Tibial artery (tissue), 4 donors: Measurements from ENCODE around the gene YBEY.

Source experiments
- DNase-seq, 2 donors: peaks; one replicate each; pipeline ENCODE4 v3.0.0-alpha.2; 2019
- H3K27ac ChIP-seq, 2 donors: fragments of 200-600 bp; sonication (generic) in 1 of 2; 1 replicate in 1 of 2; 2 replicates in 1 of 2; pipeline ENCODE4 v1.5.1; 2018 to 2019; ENCODE audit warnings: mild to moderate bottlenecking in 1 of 2
- H3K27me3 ChIP-seq, 2 donors: fragments of 200-600 bp; sonication (generic) in 1 of 2; one replicate each; pipeline versions ENCODE4 v1.5.1 to v1.6.0; 2016 to 2019
- H3K36me3 ChIP-seq, 3 donors: fragments of 200-600 bp; sonication (generic) in 2 of 3; one replicate each; pipeline ENCODE4 v1.5.1; 2016 to 2019; ENCODE audit warnings: mild to moderate bottlenecking in 2 of 3
- H3K4me1 ChIP-seq, 4 donors: fragments of 200-600 bp; sonication (generic) in 2 of 4; 1 replicate in 3 of 4; 2 replicates in 1 of 4; pipeline ENCODE4 v1.5.1; 2016 to 2019
- H3K4me3 ChIP-seq, 2 donors: fragments of 200-600 bp; sonication (generic) in 1 of 2; 1 replicate in 1 of 2; 2 replicates in 1 of 2; pipeline ENCODE4 v1.5.1; 2018 to 2019; ENCODE audit warnings: mild to moderate bottlenecking in 2 of 2
- H3K9me3 ChIP-seq, 3 donors: fragments of 200-600 bp; sonication (generic) in 1 of 3; one replicate each; pipeline ENCODE4 v1.5.1; 2016 to 2019
- intact Hi-C: fragments of 100-400 bp; cut with DNase I; formaldehyde crosslinking; loops from one replicate; pipeline ENCODE4 v1.15.0; 2023; ENCODE audit warnings: low total_unique reads
- TF ChIP-seq, protein P1 (sequence below), 2 experiments: fragments of 200-600 bp in 1 of 2; fragments of 450-650 bp in 1 of 2; IDR thresholded peaks; one replicate each; pipeline ENCODE4 v1.5.1; 2017 to 2019; ENCODE audit warnings: antibody characterized with exemption in 2 of 2, mild to moderate bottlenecking in 1 of 2, moderate library complexity in 1 of 2

Gene YBEY

GRCh38 chr21:46314441-46315020 is 28.4 kb downstream of the YBEY start:
- intact Hi-C loops: no loop called here
- Histone ChIP-seq H3K27ac (no peak overlapping the region), H3K27me3 (no peaks in the 10 kb centered on the region), H3K4me1 (no peaks in the 10 kb centered on the region), H3K9me3 (no peaks in the 10 kb centered on the region), H3K36me3 (peaks cover 0 to 4% (median 0%) of the 10 kb centered on the region in 3 donors), H3K4me3 (no peak overlapping the region)
- TF ChIP-seq, protein P1, sequence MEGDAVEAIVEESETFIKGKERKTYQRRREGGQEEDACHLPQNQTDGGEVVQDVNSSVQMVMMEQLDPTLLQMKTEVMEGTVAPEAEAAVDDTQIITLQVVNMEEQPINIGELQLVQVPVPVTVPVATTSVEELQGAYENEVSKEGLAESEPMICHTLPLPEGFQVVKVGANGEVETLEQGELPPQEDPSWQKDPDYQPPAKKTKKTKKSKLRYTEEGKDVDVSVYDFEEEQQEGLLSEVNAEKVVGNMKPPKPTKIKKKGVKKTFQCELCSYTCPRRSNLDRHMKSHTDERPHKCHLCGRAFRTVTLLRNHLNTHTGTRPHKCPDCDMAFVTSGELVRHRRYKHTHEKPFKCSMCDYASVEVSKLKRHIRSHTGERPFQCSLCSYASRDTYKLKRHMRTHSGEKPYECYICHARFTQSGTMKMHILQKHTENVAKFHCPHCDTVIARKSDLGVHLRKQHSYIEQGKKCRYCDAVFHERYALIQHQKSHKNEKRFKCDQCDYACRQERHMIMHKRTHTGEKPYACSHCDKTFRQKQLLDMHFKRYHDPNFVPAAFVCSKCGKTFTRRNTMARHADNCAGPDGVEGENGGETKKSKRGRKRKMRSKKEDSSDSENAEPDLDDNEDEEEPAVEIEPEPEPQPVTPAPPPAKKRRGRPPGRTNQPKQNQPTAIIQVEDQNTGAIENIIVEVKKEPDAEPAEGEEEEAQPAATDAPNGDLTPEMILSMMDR (IDR thresholded peaks at IDR 0.05): no peak
- DNase-seq: no peak

GRCh38 chr21:46316708-46317324 is 30.7 kb downstream of the YBEY start:
- TF ChIP-seq, protein P1 (IDR thresholded peaks at IDR 0.05): no peak
- peaks cover 0 to 4% (median 0%) of the 10 kb centered on the region in 3 donors for H3K36me3 ChIP-seq
- no peaks in the 10 kb centered on the region for H3K9me3 ChIP-seq
- peaks cover 0 to 3% (median 0%) of the 10 kb centered on the region in 4 donors for H3K4me1 ChIP-seq
- no peak for DNase-seq
- no peak overlapping the region for H3K27ac ChIP-seq
- intact Hi-C loops: no loop called here
- no peak overlapping the region for H3K4me3 ChIP-seq
- no peaks in the 10 kb centered on the region for H3K27me3 ChIP-seq

DNA sequence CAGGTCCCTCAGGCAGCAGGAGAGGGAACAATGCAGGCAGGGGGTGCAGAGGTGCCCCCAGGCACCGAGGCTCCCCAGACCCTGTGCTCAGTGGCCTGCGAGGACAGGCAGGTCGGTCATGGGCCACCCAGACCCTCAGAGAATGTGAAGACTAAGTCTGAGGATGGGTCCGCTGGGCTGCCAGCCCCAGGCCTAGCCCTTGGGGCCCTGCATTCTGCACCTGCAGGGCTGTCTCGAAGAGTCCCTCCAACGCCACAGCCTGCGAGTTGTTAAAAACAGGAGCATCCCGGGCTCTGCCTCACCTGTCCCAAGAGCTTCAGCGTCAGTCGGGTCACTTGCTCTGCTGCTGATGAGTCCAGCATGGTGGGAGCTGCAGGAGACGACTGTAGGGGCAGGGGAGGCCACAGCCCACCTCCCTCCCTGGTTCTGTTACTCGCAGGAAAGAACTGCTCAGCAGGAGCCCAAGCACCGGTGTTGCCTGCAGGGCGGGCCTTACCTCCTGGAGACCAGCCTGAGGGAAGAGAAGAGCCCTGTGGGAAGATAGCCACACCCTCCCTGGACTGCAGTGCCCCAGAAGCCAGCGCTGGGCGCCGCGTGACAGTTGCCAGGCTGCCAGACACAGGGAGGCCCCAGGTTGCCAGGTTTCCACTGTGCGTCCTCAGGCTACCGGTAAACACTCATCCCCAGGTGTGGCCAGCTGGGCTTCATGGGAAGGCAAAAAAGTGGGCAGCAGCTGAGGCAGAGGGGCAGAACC is 31.7 kb downstream of the YBEY start:
- no peaks in the 10 kb centered on the region for H3K9me3 ChIP-seq
- no peak overlapping the region for H3K27ac ChIP-seq
- intact Hi-C loops: no loop called here
- peaks cover 0 to 4% (median 0%) of the 10 kb centered on the region in 3 donors for H3K36me3 ChIP-seq
- H3K27me3 ChIP-seq: no peaks in the 10 kb centered on the region
- no peak for DNase-seq
- H3K4me3 ChIP-seq: no peak overlapping the region
- TF ChIP-seq, protein P1 (IDR thresholded peaks at IDR 0.05): no peak
- H3K4me1 ChIP-seq: peaks cover 0 to 13% (median 9%) of the 10 kb centered on the region in 4 donors

DNA sequence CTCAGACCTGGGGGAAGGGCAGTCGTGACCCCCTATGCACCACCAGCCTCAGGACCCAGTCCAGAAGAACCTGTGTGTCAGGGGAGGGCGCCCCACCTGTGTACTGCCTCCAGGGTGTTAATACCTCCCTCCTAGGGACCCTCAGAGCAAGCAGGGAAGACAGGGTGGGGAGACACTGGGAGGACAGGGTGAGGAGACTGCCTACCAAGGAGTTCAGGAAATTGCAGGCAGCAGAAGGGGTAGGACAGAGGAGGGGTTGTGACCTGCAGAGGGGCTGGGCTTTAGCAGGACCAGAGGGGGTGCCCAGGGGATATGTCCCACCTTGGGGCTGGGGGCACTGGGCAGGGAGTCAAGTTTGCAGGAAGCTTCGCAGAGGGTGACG is 32.3 kb downstream of the YBEY start:
- DNase-seq: no peak
- Histone ChIP-seq H3K27ac (no peak overlapping the region), H3K27me3 (no peaks in the 10 kb centered on the region), H3K9me3 (no peaks in the 10 kb centered on the region), H3K4me3 (no peak overlapping the region), H3K4me1 (peaks cover 0 to 15% (median 13%) of the 10 kb centered on the region in 4 donors), H3K36me3 (peaks cover 0 to 4% (median 0%) of the 10 kb centered on the region in 3 donors)
- TF ChIP-seq, protein P1 (IDR thresholded peaks at IDR 0.05): no peak
- intact Hi-C loops: no loop called here

DNA sequence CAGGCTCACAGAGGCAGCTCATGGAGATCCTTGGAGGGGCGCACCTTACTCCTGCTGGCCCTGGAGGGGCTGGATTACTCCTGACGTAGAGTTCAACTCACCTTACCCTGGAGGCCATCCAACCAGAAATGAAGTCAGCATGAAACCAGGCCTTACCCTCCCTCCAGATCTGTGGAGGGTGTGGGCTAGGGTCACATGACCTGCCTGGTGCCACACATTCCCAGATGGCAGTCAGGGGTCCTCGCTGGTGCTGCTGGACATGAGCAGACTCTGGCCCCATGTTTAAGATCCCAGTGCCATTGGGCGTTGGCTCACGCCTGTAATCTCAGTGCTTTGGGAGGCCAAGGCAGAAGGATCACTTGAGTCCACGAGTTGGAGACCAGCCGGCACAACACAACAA is 33.0 kb downstream of the YBEY start:
- Histone ChIP-seq H3K36me3 (peaks cover 0 to 4% (median 0%) of the 10 kb centered on the region in 3 donors), H3K4me1 (peaks cover 0 to 15% (median 13%) of the 10 kb centered on the region in 4 donors), H3K27ac (no peak overlapping the region), H3K4me3 (no peak overlapping the region), H3K27me3 (no peaks in the 10 kb centered on the region), H3K9me3 (no peaks in the 10 kb centered on the region)
- intact Hi-C loops: no loop called here
- TF ChIP-seq, protein P1 (IDR thresholded peaks at IDR 0.05): no peak
- no peak for DNase-seq
